Thoracic aorta (tissue), 2 donors: Measurements from ENCODE around the gene CCNT2. TPM values are rescaled to one million over a fixed set of nuclear protein-coding genes. Genes with fewer than 3 reads are reported as not detected.

ENCODE experiments used
- ATAC-seq: fragments of 150-250 bp; one replicate; pipeline ENCODE4 v1.8.0; 2017; ENCODE audit warnings: low read depth; ENCODE audit not compliant: insufficient number of reproducible peaks, low FRiP score
- DNase-seq: peaks from one replicate; pipeline ENCODE4 v3.0.0-alpha.2; 2020; ENCODE audit warnings: low spot score
- H3K27ac ChIP-seq, 2 donors: fragments of 200-600 bp; sonication (generic); 1 replicate in 1 of 2; 2 replicates in 1 of 2; pipeline ENCODE4 v1.5.1; 2016; ENCODE audit warnings: mild to moderate bottlenecking in 2 of 2, moderate library complexity in 2 of 2
- H3K27me3 ChIP-seq: fragments of 200-600 bp; sonication (generic); replicated peaks from 2 replicates; pipeline ENCODE4 v1.6.0; 2016; ENCODE audit warnings: mild to moderate bottlenecking; ENCODE audit not compliant: insufficient read depth
- H3K36me3 ChIP-seq: fragments of 200-600 bp; sonication (generic); one replicate; pipeline ENCODE4 v1.5.1; 2016
- H3K4me1 ChIP-seq, 2 donors: fragments of 200-600 bp; sonication (generic); 1 replicate in 1 of 2; 2 replicates in 1 of 2; pipeline versions ENCODE4 v1.5.1 to v1.6.0; 2016; ENCODE audit warnings: low read depth in 2 of 2, mild to moderate bottlenecking in 1 of 2; ENCODE audit not compliant: control insufficient read depth in 1 of 2
- H3K4me3 ChIP-seq: fragments of 200-600 bp; sonication (generic); 2 replicates; pipeline ENCODE4 v1.5.1; 2016; ENCODE audit warnings: mild to moderate bottlenecking
- H3K9me3 ChIP-seq: fragments of 200-600 bp; sonication (generic); 2 replicates; pipeline ENCODE4 v1.5.1; 2016
- CTCF ChIP-seq: fragments of 200-600 bp; sonication (generic); IDR thresholded peaks from one replicate; pipeline ENCODE4 v1.5.1; 2019; ENCODE audit warnings: antibody characterized with exemption
- total RNA-seq, 2 donors: library from RNA; depleted of rRNA; stranded (reverse); fragments of >200 nt; gene quantifications; one replicate each; pipeline versions ENCODE4 v1.1.0 to v1.2.3, GENCODE V29; 2016

CCNT2 gene
- total RNA-seq, 2 donors from 2014 or later, result 49.6 to 52.4 TPM

GRCh38 chr2:134988994-134989605 lies 70.5 kb downstream of the CCNT2 start:
- peak; percentile 19 for TF ChIP-seq CTCF
- DNase-seq, result no peak
- H3K9me3 ChIP-seq, result no peaks in the 10 kb centered on the region
- no peaks in the 10 kb centered on the region for H3K27me3 ChIP-seq
- H3K4me3 ChIP-seq, result no peak overlapping the region
- no peak overlapping the region for H3K27ac ChIP-seq
- ATAC-seq, result no peak
- no peaks in the 10 kb centered on the region for H3K36me3 ChIP-seq
- no peaks in the 10 kb centered on the region for H3K4me1 ChIP-seq

GRCh38 chr2:134999521-134999920 lies 80.9 kb downstream of the CCNT2 start:
- Histone ChIP-seq H3K4me3 (no peak overlapping the region), H3K4me1 (peaks cover 0 to 3% of the 10 kb centered on the region in 2 donors), H3K9me3 (no peaks in the 10 kb centered on the region), H3K27ac (no peak overlapping the region), H3K36me3 (no peaks in the 10 kb centered on the region), H3K27me3 (no peaks in the 10 kb centered on the region)
- no peak for DNase-seq
- ATAC-seq, result no peak
- TF ChIP-seq CTCF, result no peak

GRCh38 chr2:135002836-135003235 lies 84.2 kb downstream of the CCNT2 start:
- peaks cover 0 to 5% of the 10 kb centered on the region in 2 donors for H3K4me1 ChIP-seq
- H3K36me3 ChIP-seq, result no peaks in the 10 kb centered on the region
- no peak for DNase-seq
- no peaks in the 10 kb centered on the region for H3K9me3 ChIP-seq
- no peak for TF ChIP-seq CTCF
- no peak overlapping the region for H3K27ac ChIP-seq
- no peaks in the 10 kb centered on the region for H3K27me3 ChIP-seq
- no peak for ATAC-seq
- H3K4me3 ChIP-seq, result no peak overlapping the region

GRCh38 chr2:135004005-135004746 lies 85.6 kb downstream of the CCNT2 start:
- H3K27me3 ChIP-seq, result no peaks in the 10 kb centered on the region
- TF ChIP-seq CTCF, result peak; percentile 87
- no peak overlapping the region for H3K27ac ChIP-seq
- H3K36me3 ChIP-seq, result no peaks in the 10 kb centered on the region
- DNase-seq (no peak), ATAC-seq (no peak)
- H3K4me3 ChIP-seq, result no peak overlapping the region
- H3K4me1 ChIP-seq, result peaks cover 0 to 5% of the 10 kb centered on the region in 2 donors
- H3K9me3 ChIP-seq, result no peaks in the 10 kb centered on the region

GRCh38 chr2:135005753-135006152 lies 87.1 kb downstream of the CCNT2 start:
- peaks cover 0 to 5% of the 10 kb centered on the region in 2 donors for H3K4me1 ChIP-seq
- ATAC-seq (no peak), DNase-seq (no peak)
- no peak for TF ChIP-seq CTCF
- H3K36me3 ChIP-seq, result no peaks in the 10 kb centered on the region
- H3K27me3 ChIP-seq, result no peaks in the 10 kb centered on the region
- H3K27ac ChIP-seq, result no peak overlapping the region
- H3K4me3 ChIP-seq, result no peak overlapping the region
- no peaks in the 10 kb centered on the region for H3K9me3 ChIP-seq

Other genes with a start within 250 kb of the CCNT2 start
- gene TMEM163, start 199.8 kb upstream of the CCNT2 start, total RNA-seq, result 1 to 10 TPM in 1 of 2 donors, under 1 TPM in 1; 0.14 to 2.5 TPM
- not detected for gene ACMSD, start 80.2 kb upstream of the CCNT2 start, total RNA-seq
- not detected for gene MAP3K19, start 128.6 kb downstream of the CCNT2 start, total RNA-seq
- 10 to 100 TPM; 56.0 to 69.4 TPM for gene RAB3GAP1, start 133.5 kb downstream of the CCNT2 start, total RNA-seq